ENCODE measurements around the gene ARHGEF17. TPM values are rescaled to one million over a fixed set of nuclear protein-coding genes. Genes with fewer than 3 reads are reported as not detected.

ARHGEF17 gene
- polyA plus RNA-seq, 4 donors: 68.5 to 110 (median 81.9) TPM

- no peak for DNase-seq (ENCODE audit: low read depth in 4 of 4, low spot score in 3 of 4)
Measured at GRCh38 chr11:73388265-73389133, 80.4 kb downstream of the ARHGEF17 start.

- DNase-seq (ENCODE audit: low read depth in 4 of 4, low spot score in 3 of 4): no peak
Measured at GRCh38 chr11:73389134-73389525, 81.1 kb downstream of the ARHGEF17 start.

- no peak for DNase-seq (ENCODE audit: low read depth in 4 of 4, low spot score in 3 of 4)
Measured at GRCh38 chr11:73389916-73390315, 81.8 kb downstream of the ARHGEF17 start.

- no peak for DNase-seq (ENCODE audit: low read depth in 4 of 4, low spot score in 3 of 4)
Measured at GRCh38 chr11:73390601-73391565, 82.8 kb downstream of the ARHGEF17 start.

GRCh38 chr11:73391665-73392064 lies 83.6 kb downstream of the ARHGEF17 start:
- no peak for DNase-seq (ENCODE audit: low read depth in 4 of 4, low spot score in 3 of 4)

GRCh38 chr11:73392108-73393010 lies 84.3 kb downstream of the ARHGEF17 start:
- DNase-seq (ENCODE audit: low read depth in 4 of 4, low spot score in 3 of 4): no peak

- no peak for DNase-seq (ENCODE audit: low read depth in 4 of 4, low spot score in 3 of 4)
Measured at GRCh38 chr11:73393011-73393380, 84.9 kb downstream of the ARHGEF17 start.

- DNase-seq (ENCODE audit: low read depth in 4 of 4, low spot score in 3 of 4): no peak
Measured at GRCh38 chr11:73393479-73394415, 85.7 kb downstream of the ARHGEF17 start.

- DNase-seq (ENCODE audit: low read depth in 4 of 4, low spot score in 3 of 4): no peak
Measured at GRCh38 chr11:73394416-73395296, 86.6 kb downstream of the ARHGEF17 start.

- DNase-seq (ENCODE audit: low read depth in 4 of 4, low spot score in 3 of 4): no peak
Measured at GRCh38 chr11:73395297-73396208, 87.5 kb downstream of the ARHGEF17 start.

- no peak for DNase-seq (ENCODE audit: low read depth in 4 of 4, low spot score in 3 of 4)
Measured at GRCh38 chr11:73396251-73396930, 88.3 kb downstream of the ARHGEF17 start.

- DNase-seq (ENCODE audit: low read depth in 4 of 4, low spot score in 3 of 4): no peak
Measured at GRCh38 chr11:73396985-73397384, 88.9 kb downstream of the ARHGEF17 start.

GRCh38 chr11:73397468-73398131 lies 89.5 kb downstream of the ARHGEF17 start:
- DNase-seq (ENCODE audit: low read depth in 4 of 4, low spot score in 3 of 4): no peak

GRCh38 chr11:73398132-73398526 lies 90.1 kb downstream of the ARHGEF17 start:
- DNase-seq (ENCODE audit: low read depth in 4 of 4, low spot score in 3 of 4): no peak

GRCh38 chr11:73398721-73399120 lies 90.6 kb downstream of the ARHGEF17 start:
- DNase-seq (ENCODE audit: low read depth in 4 of 4, low spot score in 3 of 4): no peak

GRCh38 chr11:73399159-73399590 lies 91.1 kb downstream of the ARHGEF17 start:
- no peak for DNase-seq (ENCODE audit: low read depth in 4 of 4, low spot score in 3 of 4)

All from left renal pelvis (tissue), 4 donors.